ENCODE data around the gene ZBTB47. TPM values are rescaled to one million over a fixed set of nuclear protein-coding genes. Genes with fewer than 3 reads are reported as not detected.

ZBTB47 gene
- total RNA-seq, 2 donors from 2014 or later, result 84.2 to 108 TPM

GRCh38 chr3:42640771-42641370 is 12.6 kb upstream of the ZBTB47 start:
- Histone ChIP-seq H3K9me3 (no peaks in the 10 kb centered on the region), H3K27me3 (replicated peaks; ENCODE audit: insufficient read depth) (no peaks in the 10 kb centered on the region), H3K4me3 (no peak overlapping the region), H3K27ac (peak overlapping the region in 1 of 2 donors; percentile 34), H3K4me1 (ENCODE audit: control insufficient read depth in 1 of 2, low read depth in 2 of 2) (peaks cover 0 to 21% of the 10 kb centered on the region in 2 donors), H3K36me3 (peaks cover 55% of the 10 kb centered on the region)
- ATAC-seq (ENCODE audit: insufficient number of reproducible peaks, low FRiP score, low read depth), result no peak
- DNase-seq (ENCODE audit: low spot score), result no peak
- no peak for TF ChIP-seq CTCF (IDR thresholded peaks at IDR 0.05)

GRCh38 chr3:42647821-42648459 is 5.6 kb upstream of the ZBTB47 start:
- no peaks in the 10 kb centered on the region for H3K27me3 ChIP-seq (replicated peaks; ENCODE audit: insufficient read depth)

GRCh38 chr3:42649006-42649405 is 4.5 kb upstream of the ZBTB47 start:
- H3K9me3 ChIP-seq, result no peaks in the 10 kb centered on the region
- DNase-seq (ENCODE audit: low spot score), result no peak
- TF ChIP-seq CTCF (IDR thresholded peaks at IDR 0.05), result no peak
- no peak overlapping the region for H3K4me3 ChIP-seq
- H3K4me1 ChIP-seq (ENCODE audit: control insufficient read depth in 1 of 2, low read depth in 2 of 2), result peaks cover 20 to 59% of the 10 kb centered on the region in 2 donors
- no peak for ATAC-seq (ENCODE audit: insufficient number of reproducible peaks, low FRiP score, low read depth)
- H3K36me3 ChIP-seq, result peaks cover 19% of the 10 kb centered on the region
- H3K27me3 ChIP-seq (replicated peaks; ENCODE audit: insufficient read depth), result no peaks in the 10 kb centered on the region
- no peak overlapping the region for H3K27ac ChIP-seq

More at GRCh38 chr3:42647821-42648459, 5.6 kb upstream of the ZBTB47 start:
- Histone ChIP-seq H3K4me3 (no peak overlapping the region), H3K36me3 (peaks cover 30% of the 10 kb centered on the region), H3K27ac (no peak overlapping the region), H3K4me1 (ENCODE audit: control insufficient read depth in 1 of 2, low read depth in 2 of 2) (peaks cover 20 to 55% of the 10 kb centered on the region in 2 donors), H3K9me3 (no peaks in the 10 kb centered on the region)
- no peak for TF ChIP-seq CTCF (IDR thresholded peaks at IDR 0.05)
- ATAC-seq (ENCODE audit: insufficient number of reproducible peaks, low FRiP score, low read depth) (no peak), DNase-seq (ENCODE audit: low spot score) (no peak)

GRCh38 chr3:42649783-42650182 is 3.7 kb upstream of the ZBTB47 start:
- DNase-seq (ENCODE audit: low spot score) (no peak), ATAC-seq (ENCODE audit: insufficient number of reproducible peaks, low FRiP score, low read depth) (no peak)
- Histone ChIP-seq H3K27me3 (replicated peaks; ENCODE audit: insufficient read depth) (no peaks in the 10 kb centered on the region), H3K36me3 (peaks cover 15% of the 10 kb centered on the region), H3K4me3 (no peak overlapping the region), H3K27ac (peak overlapping the region; percentile 92 to 97), H3K9me3 (no peaks in the 10 kb centered on the region), H3K4me1 (ENCODE audit: control insufficient read depth in 1 of 2, low read depth in 2 of 2) (peaks cover 20 to 59% of the 10 kb centered on the region in 2 donors)
- no peak for TF ChIP-seq CTCF (IDR thresholded peaks at IDR 0.05)

- Histone ChIP-seq H3K4me3 (peak overlapping the region; percentile 91), H3K9me3 (no peaks in the 10 kb centered on the region), H3K36me3 (peaks cover 8% of the 10 kb centered on the region), H3K27ac (peak overlapping the region; percentile 92 to 97), H3K27me3 (replicated peaks; ENCODE audit: insufficient read depth) (no peaks in the 10 kb centered on the region), H3K4me1 (ENCODE audit: control insufficient read depth in 1 of 2, low read depth in 2 of 2) (peaks cover 35 to 74% of the 10 kb centered on the region in 2 donors)
- DNase-seq (ENCODE audit: low spot score), result no peak
- ATAC-seq (ENCODE audit: insufficient number of reproducible peaks, low FRiP score, low read depth), result no peak
- no peak for TF ChIP-seq CTCF (IDR thresholded peaks at IDR 0.05)
Measured at GRCh38 chr3:42651248-42652091, 2.0 kb upstream of the ZBTB47 start.

Measured in thoracic aorta (tissue), 2 donors.